Pancreas (tissue), 10 donors: ENCODE measurements around the gene SLC29A1. TPM values are rescaled to one million over a fixed set of nuclear protein-coding genes. Genes with fewer than 3 reads are reported as not detected.
"Not testable (repeated sequence)": the region's sequence is repeated elsewhere in the genome, so short reads cannot be mapped to it uniquely, and the experiment has no call there.

ENCODE experiments used
- ATAC-seq, 4 donors: fragments of 200-7000 bp; cut with Tn5 transposase; one replicate each; pipeline versions ENCODE4 v1.8.0 to v1.9.1; 2020; ENCODE audit warnings: mild to moderate bottlenecking in 4 of 4, moderate library complexity in 4 of 4
- DNase-seq, 6 donors: peaks; one replicate each; pipeline ENCODE4 v3.0.0-alpha.2; 2020
- FAIRE-seq: peaks from 2 replicates; lab custom pipeline; 2012; peaks lifted over from hg19 to GRCh38; lab: Jason Lieb, UNC
- H3K27ac ChIP-seq, 4 donors: fragments of 200-600 bp; sonication (generic); 1 replicate in 3 of 4; 2 replicates in 1 of 4; pipeline versions ENCODE4 v1.5.0 to v1.8.0; 2020
- H3K27me3 ChIP-seq, 4 donors: fragments of 200-600 bp; one replicate each; pipeline ENCODE4 v1.8.0; 2021
- H3K36me3 ChIP-seq, 3 donors: fragments of 200-600 bp; sonication (generic) in 1 of 3; one replicate each; pipeline versions ENCODE4 v1.5.0 to v1.8.0; 2020 to 2021
- H3K4me1 ChIP-seq, 3 donors: fragments of 200-600 bp; one replicate each; pipeline ENCODE4 v1.8.0; 2021
- H3K4me3 ChIP-seq, 4 donors: fragments of 200-600 bp; sonication (generic) in 2 of 4; one replicate each; pipeline versions ENCODE4 v1.5.0 to v1.8.0; 2020 to 2021
- H3K9me3 ChIP-seq, 4 donors: fragments of 200-600 bp; one replicate each; pipeline ENCODE4 v1.8.0; 2021
- CTCF ChIP-seq, 4 donors: fragments of 200-600 bp; sonication (generic) in 3 of 4; IDR thresholded peaks; one replicate each; pipeline versions ENCODE4 v1.5.0 to v1.8.0; 2021; ENCODE audit warnings: antibody characterized with exemption in 4 of 4
- WGBS, 2 donors: extraction: QIAGEN DNeasy Blood & Tissue Kit; methylation state at CpG; one replicate each; pipeline ENCODE4 v1.1.7; 2013; 5-methylcytosine and 5-hydroxymethylcytosine counted together
- intact Hi-C, 3 donors: fragments of 100-400 bp; cut with DNase I; formaldehyde crosslinking; loops; one replicate each; pipeline versions ENCODE4 v1.11.1 to v1.14.2; 2022
- polyA plus RNA-seq, 2 donors: library from polyadenylated mRNA; stranded (reverse); fragments of 200-250 nt; gene quantifications; one replicate each; pipeline ENCODE4 v1.2.3, GENCODE V29; 2013
- total RNA-seq, 6 donors: library from RNA; stranded (reverse); fragmentation: NEBNext Ultra II Directional in 4 of 6; extraction: Animal tissue kit (Norgen Biotek cat#: 25700) in 4 of 6; gene quantifications; one replicate each; pipeline versions ENCODE4 v1.2.1 to v1.2.4, GENCODE V29; 2021 to 2023
- donor health status: healthy with polysubstance abuse.
- donor health status: DM: no; HTN: no; CAD: no; lungs with moderate emphysema.
- donor health status: DM: no; HTN: no; CAD: no.
- donor health status: control.
- donor health status: control.
- donor health status: Bipolar disorder and iron deficiency.
- donor health status: DM: yes; HTN: yes; CAD: no.
- donor health status: DM: no; HTN: no; CAD: no.
- donor health status: DM: no; HTN: no; CAD: no.
- donor health status: DM: yes; HTN: yes; CAD: no.

The SLC29A1 gene
- total and polyA plus RNA-seq, 8 donors = 24.8 to 89.8 (median 44.4) TPM

- no peak overlapping the region for H3K27ac ChIP-seq
- no peak for ATAC-seq
- H3K9me3 ChIP-seq = no peaks in the 10 kb centered on the region
- H3K4me1 ChIP-seq = no peaks in the 10 kb centered on the region
- no peaks in the 10 kb centered on the region for H3K36me3 ChIP-seq
- no peak for DNase-seq
- WGBS, 2 donors = 82 to 95% methylated on average over 4 of the region's 4 CpGs
- intact Hi-C loops = no loop called here
- TF ChIP-seq CTCF (IDR thresholded peaks at IDR 0.05) = no peak
- no peak for FAIRE-seq
- H3K4me3 ChIP-seq = no peak overlapping the region
- H3K27me3 ChIP-seq = no peaks in the 10 kb centered on the region
Observed at GRCh38 chr6:44182911-44183390, 40.4 kb upstream of the SLC29A1 start.

GRCh38 chr6:44183783-44184182, 39.6 kb upstream of the SLC29A1 start:
- H3K4me1 ChIP-seq = no peaks in the 10 kb centered on the region
- FAIRE-seq (no peak), ATAC-seq (no peak), DNase-seq (no peak)
- no peaks in the 10 kb centered on the region for H3K36me3 ChIP-seq
- 67 to 76% methylated on average over 9 of the region's 9 CpGs for WGBS, 2 donors
- H3K4me3 ChIP-seq = no peak overlapping the region
- no peaks in the 10 kb centered on the region for H3K9me3 ChIP-seq
- TF ChIP-seq CTCF (IDR thresholded peaks at IDR 0.05) = no peak
- intact Hi-C loops = no loop called here
- H3K27ac ChIP-seq = no peak overlapping the region
- no peaks in the 10 kb centered on the region for H3K27me3 ChIP-seq

GRCh38 chr6:44185356-44185755, 38.0 kb upstream of the SLC29A1 start:
- FAIRE-seq, H3K27ac ChIP-seq, H3K36me3 ChIP-seq, H3K27me3 ChIP-seq, DNase-seq, H3K4me1 ChIP-seq, intact Hi-C loops, H3K4me3 ChIP-seq, H3K9me3 ChIP-seq, ATAC-seq: not testable (repeated sequence)
- 73 to 77% methylated on average over 7 of the region's 7 CpGs for WGBS, 2 donors

- Histone ChIP-seq H3K4me1 (no peaks in the 10 kb centered on the region), H3K9me3 (no peaks in the 10 kb centered on the region), H3K27ac (no peak overlapping the region), H3K36me3 (no peaks in the 10 kb centered on the region), H3K4me3 (no peak overlapping the region), H3K27me3 (no peaks in the 10 kb centered on the region)
- DNase-seq (no peak), FAIRE-seq (no peak), ATAC-seq (no peak)
- intact Hi-C loops = no loop called here
- WGBS, 2 donors = 63 to 68% methylated on average over 9 of the region's 9 CpGs
- TF ChIP-seq CTCF (IDR thresholded peaks at IDR 0.05) = no peak
Observed at GRCh38 chr6:44185953-44186634, 37.3 kb upstream of the SLC29A1 start.

GRCh38 chr6:44186635-44187025, 36.8 kb upstream of the SLC29A1 start:
- H3K4me1 ChIP-seq = no peaks in the 10 kb centered on the region
- DNase-seq (no peak), FAIRE-seq (no peak), ATAC-seq (no peak)
- WGBS, 2 donors = 77 to 84% methylated on average over 7 of the region's 7 CpGs
- TF ChIP-seq CTCF (IDR thresholded peaks at IDR 0.05) = no peak
- H3K27ac ChIP-seq = no peak overlapping the region
- no peaks in the 10 kb centered on the region for H3K9me3 ChIP-seq
- intact Hi-C loops = no loop called here
- H3K36me3 ChIP-seq = no peaks in the 10 kb centered on the region
- H3K27me3 ChIP-seq = no peaks in the 10 kb centered on the region
- no peak overlapping the region for H3K4me3 ChIP-seq
